ENCODE results near the gene MAOA. TPM values are rescaled to one million over a fixed set of nuclear protein-coding genes. Genes with fewer than 3 reads are reported as not detected.
"Not testable (repeated sequence)": the region's sequence is repeated elsewhere in the genome, so short reads cannot be mapped to it uniquely, and the experiment has no call there.

Gene MAOA
- total RNA-seq, 2 donors from 2014 or later = 47.1 to 118 TPM

- 85 to 90% methylated on average over 3 of the region's 3 CpGs for WGBS, 2 donors
- intact Hi-C loops (cut with DNase I) = no loop called here
Observed at GRCh38 chrX:43666311-43666912, 10.3 kb downstream of the MAOA start.

GRCh38 chrX:43675965-43676628 lies 20.0 kb downstream of the MAOA start:
- H3K27ac ChIP-seq; ATAC-seq; H3K9me3 ChIP-seq; H3K4me3 ChIP-seq; H3K36me3 ChIP-seq (replicated peaks in 1 of 2; ENCODE audit: insufficient read depth in 1 of 2, low read depth in 2 of 2); intact Hi-C loops (cut with DNase I); H3K27me3 ChIP-seq: not testable (repeated sequence)
- peaks cover 29% of the 10 kb centered on the region for H3K4me1 ChIP-seq
- DNase-seq = peak in 1 of 4 donors; percentile 34
- WGBS, 2 donors = 59 to 83% methylated on average over 14 to 17 of the region's 19 CpGs

More at GRCh38 chrX:43666311-43666912, 10.3 kb downstream of the MAOA start:
- H3K27me3 ChIP-seq = no peaks in the 10 kb centered on the region
- ATAC-seq (no peak), DNase-seq (no peak)
- H3K4me1 ChIP-seq = peaks cover 44% of the 10 kb centered on the region
- no peaks in the 10 kb centered on the region for H3K36me3 ChIP-seq (replicated peaks in 1 of 2; ENCODE audit: insufficient read depth in 1 of 2, low read depth in 2 of 2)
- TF ChIP-seq, protein P1, sequence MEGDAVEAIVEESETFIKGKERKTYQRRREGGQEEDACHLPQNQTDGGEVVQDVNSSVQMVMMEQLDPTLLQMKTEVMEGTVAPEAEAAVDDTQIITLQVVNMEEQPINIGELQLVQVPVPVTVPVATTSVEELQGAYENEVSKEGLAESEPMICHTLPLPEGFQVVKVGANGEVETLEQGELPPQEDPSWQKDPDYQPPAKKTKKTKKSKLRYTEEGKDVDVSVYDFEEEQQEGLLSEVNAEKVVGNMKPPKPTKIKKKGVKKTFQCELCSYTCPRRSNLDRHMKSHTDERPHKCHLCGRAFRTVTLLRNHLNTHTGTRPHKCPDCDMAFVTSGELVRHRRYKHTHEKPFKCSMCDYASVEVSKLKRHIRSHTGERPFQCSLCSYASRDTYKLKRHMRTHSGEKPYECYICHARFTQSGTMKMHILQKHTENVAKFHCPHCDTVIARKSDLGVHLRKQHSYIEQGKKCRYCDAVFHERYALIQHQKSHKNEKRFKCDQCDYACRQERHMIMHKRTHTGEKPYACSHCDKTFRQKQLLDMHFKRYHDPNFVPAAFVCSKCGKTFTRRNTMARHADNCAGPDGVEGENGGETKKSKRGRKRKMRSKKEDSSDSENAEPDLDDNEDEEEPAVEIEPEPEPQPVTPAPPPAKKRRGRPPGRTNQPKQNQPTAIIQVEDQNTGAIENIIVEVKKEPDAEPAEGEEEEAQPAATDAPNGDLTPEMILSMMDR (IDR thresholded peaks at IDR 0.05) = no peak
- TF ChIP-seq POLR2A (IDR thresholded peaks at IDR 0.05) = no peak
- no peaks in the 10 kb centered on the region for H3K9me3 ChIP-seq
- no peak overlapping the region for H3K4me3 ChIP-seq
- H3K27ac ChIP-seq = no peak overlapping the region

- ATAC-seq = peak; percentile 95
Observed at GRCh38 chrX:43676971-43677572, 21.0 kb downstream of the MAOA start.

DNA sequence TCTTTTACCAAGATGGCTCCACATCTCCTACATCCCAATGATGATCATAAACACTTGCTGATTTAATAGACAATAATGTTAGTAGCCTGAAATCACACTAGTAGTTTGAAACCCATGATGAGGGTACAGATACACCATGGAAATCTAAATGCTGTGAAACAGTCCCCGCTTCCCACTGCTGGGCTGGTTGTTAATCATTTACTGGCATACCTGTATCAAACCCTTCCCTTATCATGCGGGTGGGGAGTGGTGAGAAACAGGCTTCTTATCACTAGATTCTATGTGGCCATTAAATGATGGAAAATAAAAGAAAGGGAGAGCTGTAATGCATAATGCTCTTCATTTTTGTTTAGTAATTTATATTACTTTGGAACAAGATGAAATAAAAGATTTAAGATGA lies 21.9 kb downstream of the MAOA start:
- H3K4me1 ChIP-seq = peaks cover 40% of the 10 kb centered on the region
- H3K36me3 ChIP-seq (replicated peaks in 1 of 2; ENCODE audit: insufficient read depth in 1 of 2, low read depth in 2 of 2) = no peaks in the 10 kb centered on the region
- ATAC-seq (peak; percentile 59), DNase-seq (peak in 1 of 4 donors; percentile 25)
- H3K9me3 ChIP-seq = no peaks in the 10 kb centered on the region
- H3K4me3 ChIP-seq = no peak overlapping the region
- no peak for TF ChIP-seq POLR2A (IDR thresholded peaks at IDR 0.05)
- TF ChIP-seq, protein P1 (IDR thresholded peaks at IDR 0.05) = no peak
- WGBS, 2 donors = 4 to 28% methylated on average over 2 of the region's 2 CpGs
- peak overlapping the region in 2 of 4 donors; percentile 57 for H3K27ac ChIP-seq
- H3K27me3 ChIP-seq = no peaks in the 10 kb centered on the region
- intact Hi-C loops (cut with DNase I) = no loop called here

More at GRCh38 chrX:43676971-43677572, 21.0 kb downstream of the MAOA start:
- Histone ChIP-seq H3K27me3 (no peaks in the 10 kb centered on the region), H3K27ac (peak overlapping the region in 2 of 4 donors; percentile 57), H3K36me3 (replicated peaks in 1 of 2; ENCODE audit: insufficient read depth in 1 of 2, low read depth in 2 of 2) (no peaks in the 10 kb centered on the region), H3K4me1 (peaks cover 31% of the 10 kb centered on the region), H3K9me3 (no peaks in the 10 kb centered on the region), H3K4me3 (no peak overlapping the region)
- intact Hi-C loops (cut with DNase I) = no loop called here
- TF ChIP-seq POLR2A (IDR thresholded peaks at IDR 0.05) = no peak
- TF ChIP-seq, protein P1 (IDR thresholded peaks at IDR 0.05) = no peak
- DNase-seq = peak; percentile 33 to 69 (median 56)

DNA sequence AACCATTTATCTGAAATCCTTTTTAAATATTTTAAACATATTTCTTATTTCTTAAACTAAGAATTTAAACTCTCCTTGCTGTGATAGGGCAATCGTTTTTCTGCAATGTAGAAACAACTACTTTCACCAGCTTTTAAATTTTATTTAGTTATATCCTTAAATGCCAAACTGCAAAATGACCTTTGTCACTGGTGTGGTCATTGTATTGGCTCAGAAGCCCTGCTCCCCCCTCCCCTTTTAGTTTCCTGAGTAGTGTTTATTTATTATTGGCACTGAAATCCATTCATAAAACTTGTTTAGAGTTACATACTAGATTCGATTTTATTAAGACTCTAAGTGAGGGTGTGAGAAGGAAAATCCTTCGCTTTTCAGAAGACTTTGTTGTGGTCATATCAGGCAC lies 23.0 kb downstream of the MAOA start:
- H3K9me3 ChIP-seq = no peaks in the 10 kb centered on the region
- H3K4me1 ChIP-seq = peaks cover 41% of the 10 kb centered on the region
- no peak for TF ChIP-seq POLR2A (IDR thresholded peaks at IDR 0.05)
- TF ChIP-seq, protein P1 (IDR thresholded peaks at IDR 0.05) = no peak
- ATAC-seq (no peak), DNase-seq (no peak)
- H3K27me3 ChIP-seq = no peaks in the 10 kb centered on the region
- intact Hi-C loops (cut with DNase I) = no loop called here
- WGBS, 2 donors = 32 to 45% methylated on average over 3 of the region's 3 CpGs
- H3K27ac ChIP-seq = no peak overlapping the region
- H3K4me3 ChIP-seq = no peak overlapping the region
- no peaks in the 10 kb centered on the region for H3K36me3 ChIP-seq (replicated peaks in 1 of 2; ENCODE audit: insufficient read depth in 1 of 2, low read depth in 2 of 2)
